H9 (cell line): ENCODE results near the gene TMEM132D. TPM values are rescaled to one million over a fixed set of nuclear protein-coding genes. Genes with fewer than 3 reads are reported as not detected.

ENCODE experiments used
- DNase-seq: peaks from one replicate; pipeline ENCODE4 v3.0.0-alpha.2; 2017
- H2AFZ ChIP-seq: one replicate; pipeline ENCODE4 v1.6.1; 2013; ENCODE audit warnings: mild to moderate bottlenecking, low read length, control low read depth, moderate library complexity
- H2AK5ac ChIP-seq: 2 replicates; pipeline ENCODE4 v1.6.1; 2013; ENCODE audit warnings: low read length, control low read depth, mixed read lengths; ENCODE audit not compliant: insufficient read length
- H2BK120ac ChIP-seq: one replicate; pipeline ENCODE4 v1.6.1; 2013; ENCODE audit warnings: low read depth, mild to moderate bottlenecking, low read length, control low read depth, inconsistent platforms; ENCODE audit not compliant: poor library complexity, severe bottlenecking
- H2BK12ac ChIP-seq: 2 replicates; pipeline ENCODE4 v1.6.1; 2013; ENCODE audit warnings: low read length, control low read depth, mixed read lengths, low read depth; ENCODE audit not compliant: insufficient read length
- H2BK15ac ChIP-seq: 2 replicates; pipeline ENCODE4 v1.6.1; 2013; ENCODE audit warnings: low read depth, low read length, control low read depth
- H2BK20ac ChIP-seq: one replicate; pipeline ENCODE4 v1.6.1; 2013; ENCODE audit warnings: low read depth, mild to moderate bottlenecking, low read length, control low read depth, inconsistent platforms; ENCODE audit not compliant: poor library complexity, severe bottlenecking
- H2BK5ac ChIP-seq: 2 replicates; pipeline ENCODE4 v1.6.1; 2013; ENCODE audit warnings: low read length, control low read depth, mixed read lengths; ENCODE audit not compliant: insufficient read length
- H3K14ac ChIP-seq: 2 replicates; pipeline ENCODE4 v1.6.1; 2013; ENCODE audit warnings: low read length, control low read depth; ENCODE audit not compliant: insufficient read depth
- H3K18ac ChIP-seq: 2 replicates; pipeline ENCODE4 v1.6.1; 2013; ENCODE audit warnings: low read depth, mild to moderate bottlenecking, mixed read lengths, low read length, control low read depth; ENCODE audit not compliant: insufficient read length
- H3K23ac ChIP-seq: 2 replicates; pipeline ENCODE4 v1.6.1; 2013; ENCODE audit warnings: low read length, control low read depth, mixed read lengths, low read depth; ENCODE audit not compliant: insufficient read length
- H3K23me2 ChIP-seq: 2 replicates; pipeline ENCODE4 v1.6.1; 2013; ENCODE audit warnings: low read depth, mild to moderate bottlenecking, mixed read lengths, low read length, control low read depth; ENCODE audit not compliant: insufficient read length, poor library complexity, severe bottlenecking
- H3K27ac ChIP-seq: 2 replicates; pipeline ENCODE4 v1.5.1; 2013; ENCODE audit warnings: low read length, control low read depth, mixed read lengths, low read depth; ENCODE audit not compliant: insufficient read length
- H3K27me3 ChIP-seq: 2 replicates; pipeline ENCODE4 v1.6.1; 2013; ENCODE audit warnings: low read length, control low read depth, inconsistent platforms; ENCODE audit not compliant: insufficient read depth
- H3K4ac ChIP-seq: 2 replicates; pipeline ENCODE4 v1.6.1; 2013; ENCODE audit warnings: low read depth, mild to moderate bottlenecking, control low read depth, inconsistent platforms, low read length, moderate library complexity
- H3K4me1 ChIP-seq: 2 replicates; pipeline ENCODE4 v1.6.1; 2013; ENCODE audit warnings: low read length, control low read depth, inconsistent platforms; ENCODE audit not compliant: insufficient read depth
- H3K4me2 ChIP-seq: 2 replicates; pipeline ENCODE4 v1.6.1; 2013; ENCODE audit warnings: low read length, control low read depth, mixed read lengths; ENCODE audit not compliant: insufficient read length, insufficient read depth
- H3K56ac ChIP-seq: 2 replicates; pipeline ENCODE4 v1.6.1; 2013; ENCODE audit warnings: low read depth, mild to moderate bottlenecking, mixed read lengths, low read length, control low read depth; ENCODE audit not compliant: insufficient read length
- H3K79me1 ChIP-seq: 2 replicates; pipeline ENCODE4 v1.6.1; 2013; ENCODE audit warnings: low read depth, mild to moderate bottlenecking, moderate library complexity, low read length, control low read depth, inconsistent platforms; ENCODE audit not compliant: insufficient read depth, poor library complexity, severe bottlenecking
- H3K79me2 ChIP-seq: 2 replicates; pipeline ENCODE4 v1.6.1; 2013; ENCODE audit warnings: low read length, control low read depth, inconsistent platforms; ENCODE audit not compliant: insufficient read depth
- H3K9ac ChIP-seq: 2 replicates; pipeline ENCODE4 v1.6.1; 2013; ENCODE audit warnings: low read length, control low read depth, mixed read lengths; ENCODE audit not compliant: insufficient read length; ENCODE audit errors: extremely low read depth
- H3K9me3 ChIP-seq: one replicate; pipeline ENCODE4 v1.6.1; 2013; ENCODE audit warnings: low read depth, low read length, inconsistent platforms; ENCODE audit not compliant: control insufficient read depth
- H3T11ph ChIP-seq: one replicate; pipeline ENCODE4 v1.6.1; 2013; ENCODE audit warnings: mild to moderate bottlenecking, low read length, control low read depth, inconsistent platforms
- H4K20me1 ChIP-seq: one replicate; pipeline ENCODE4 v1.6.1; 2013; ENCODE audit not compliant: control insufficient read depth, insufficient read length, insufficient read depth
- H4K5ac ChIP-seq: 2 replicates; pipeline ENCODE4 v1.6.1; 2013; ENCODE audit warnings: low read depth, mild to moderate bottlenecking, mixed read lengths, low read length, control low read depth; ENCODE audit not compliant: insufficient read length
- H4K8ac ChIP-seq: replicated peaks from 2 replicates; pipeline ENCODE4 v1.6.1; 2013; ENCODE audit warnings: low read length, control low read depth, mixed read lengths, low read depth; ENCODE audit not compliant: insufficient read length
- H4K91ac ChIP-seq: 2 replicates; pipeline ENCODE4 v1.6.1; 2013; ENCODE audit warnings: low read depth, mild to moderate bottlenecking, moderate library complexity, mixed read lengths, low read length, control low read depth; ENCODE audit not compliant: insufficient read length
- H3K27ac Mint-ChIP-seq, 3 experiments: 2 replicates in 2 of 3; 3 replicates in 1 of 3; pipeline ENCODE4 v1.8.0; 2020 to 2021; ENCODE audit warnings: mixed read lengths in 3 of 3, mild to moderate bottlenecking in 1 of 3, moderate library complexity in 1 of 3
- H3K27me3 Mint-ChIP-seq: 2 replicates; pipeline ENCODE4 v1.8.0; 2021; ENCODE audit warnings: low read depth, mild to moderate bottlenecking, moderate library complexity, mixed read lengths
- H3K36me3 Mint-ChIP-seq, 3 experiments: 2 replicates in 2 of 3; 3 replicates in 1 of 3; pipeline ENCODE4 v1.8.0; 2020 to 2021; ENCODE audit warnings: low read depth in 3 of 3, mixed read lengths in 3 of 3; ENCODE audit not compliant: insufficient read depth in 1 of 3
- H3K4me1 Mint-ChIP-seq, 2 experiments: 2 replicates each; pipeline ENCODE4 v1.8.0; 2020; ENCODE audit warnings: mixed read lengths in 2 of 2
- H3K4me3 Mint-ChIP-seq, 2 experiments: 2 replicates in 1 of 2; 3 replicates in 1 of 2; pipeline ENCODE4 v1.8.0; 2020 to 2021; ENCODE audit warnings: mild to moderate bottlenecking in 2 of 2, mixed read lengths in 2 of 2, moderate library complexity in 1 of 2
- H3K9me3 Mint-ChIP-seq, 2 experiments: 2 replicates in 1 of 2; 3 replicates in 1 of 2; pipeline ENCODE4 v1.8.0; 2020; ENCODE audit warnings: mild to moderate bottlenecking in 2 of 2, mixed read lengths in 2 of 2, moderate library complexity in 1 of 2
- CTCF ChIP-seq: fragments of 200-600 bp; sonication (generic); conservative IDR thresholded peaks from 3 replicates; pipeline ENCODE4 v1.8.0; 2021; ENCODE audit warnings: antibody characterized with exemption, mild to moderate bottlenecking
- WGBS: extraction: QIAGEN DNeasy Blood & Tissue Kit; methylation state at CpG from one replicate; pipeline ENCODE4 v1.1.7; 2013; ENCODE audit warnings: missing lambda C conversion rate, low lambda C conversion rate, mixed read lengths; ENCODE audit not compliant: insufficient read length; ENCODE audit errors: extremely low coverage; 5-methylcytosine and 5-hydroxymethylcytosine counted together
- total RNA-seq: library from RNA; stranded (reverse); gene quantifications from 2 replicates; pipeline ENCODE4 v1.2.1, GENCODE V29; 2021

TMEM132D gene
- total RNA-seq, 1 experiment from 2014 or later: 6.1 TPM

GRCh38 chr12:129202109-129202814 lies 701.6 kb downstream of the TMEM132D start:
- Histone ChIP-seq H3K27ac (no peak overlapping the region), H3K18ac (no peak overlapping the region), H3K56ac (no peak overlapping the region), H3T11ph (no peak overlapping the region), H2BK120ac (no peak overlapping the region), H4K5ac (no peak overlapping the region), H4K8ac (no peak overlapping the region), H3K4ac (no peak overlapping the region), H3K4me2 (no peak overlapping the region), H4K91ac (no peak overlapping the region), H2BK20ac (no peak overlapping the region), H2BK12ac (no peak overlapping the region), H3K23me2 (no peaks in the 10 kb centered on the region), H4K20me1 (no peaks in the 10 kb centered on the region), H2BK15ac (no peak overlapping the region), H3K4me1 (no peaks in the 10 kb centered on the region; the same call in 1 of the 2 replicates), H2AK5ac (no peak overlapping the region), H3K9ac (no peak overlapping the region), H3K79me1 (no peaks in the 10 kb centered on the region), H3K23ac (no peak overlapping the region), H3K14ac (no peak overlapping the region), H3K27me3 (no peaks in the 10 kb centered on the region), H3K79me2 (no peaks in the 10 kb centered on the region), H2BK5ac (no peak overlapping the region), H3K9me3 (no peaks in the 10 kb centered on the region), H2AFZ (no peak overlapping the region)
- Mint-ChIP-seq H3K4me1 (peaks cover 27 to 34% of the 10 kb centered on the region in 2 experiments), H3K36me3 (peaks cover 1 to 16% (median 10%) of the 10 kb centered on the region in 3 experiments; a peak in 5 of 7 replicates), H3K9me3 (peaks cover 12% of the 10 kb centered on the region in 2 experiments), H3K4me3 (no peak overlapping the region), H3K27me3 (no peaks in the 10 kb centered on the region), H3K27ac (no peak overlapping the region; a peak in 1 of 7 replicates)
- DNase-seq: no peak
- no CpG with 5 or more reads among the region's 6 CpGs for WGBS
- TF ChIP-seq CTCF: no peak
